Testis (tissue), 3 donors: ENCODE results near the gene RNU6-8. TPM values are rescaled to one million over a fixed set of nuclear protein-coding genes. Genes with fewer than 3 reads are reported as not detected.

Experiments
- DNase-seq: peaks from one replicate; pipeline ENCODE4 v3.0.0-alpha.2; 2019
- H3K27ac ChIP-seq, 2 donors: fragments of 200-600 bp; sonication (generic); one replicate each; pipeline ENCODE4 v1.5.1; 2019
- H3K27me3 ChIP-seq: fragments of 200-600 bp; sonication (generic); one replicate; pipeline ENCODE4 v1.5.1; 2019
- H3K36me3 ChIP-seq: fragments of 200-600 bp; sonication (generic); one replicate; pipeline ENCODE4 v1.5.1; 2017; ENCODE audit warnings: low read depth; ENCODE audit errors: missing control alignments
- H3K4me1 ChIP-seq: fragments of 200-600 bp; sonication (generic); one replicate; pipeline ENCODE4 v1.5.1; 2019
- H3K4me3 ChIP-seq, 2 donors: fragments of 200-600 bp; sonication (generic); one replicate each; pipeline ENCODE4 v1.5.1; 2017 to 2019
- H3K9me3 ChIP-seq: fragments of 200-600 bp; sonication (generic); one replicate; pipeline ENCODE4 v1.5.1; 2017
- CTCF ChIP-seq, 3 experiments: fragments of 450-650 bp in 2 of 3; fragments of 200-600 bp in 1 of 3; sonication (generic) in 1 of 3; IDR thresholded peaks; one replicate each; pipeline ENCODE4 v1.5.1; 2016 to 2019; ENCODE audit warnings: antibody characterized with exemption in 3 of 3, mild to moderate bottlenecking in 2 of 3, moderate library complexity in 1 of 3
- POLR2A ChIP-seq: fragments of 450-650 bp; IDR thresholded peaks from one replicate; pipeline ENCODE4 v1.6.1; 2017; ENCODE audit warnings: antibody characterized with exemption, mild to moderate bottlenecking, moderate library complexity
- WGBS, 2 donors: methylation state at CpG; one replicate each; pipeline ENCODE4 v1.1.5; 2018; 5-methylcytosine and 5-hydroxymethylcytosine counted together
- intact Hi-C: fragments of 100-400 bp; cut with DNase I; formaldehyde crosslinking; loops from one replicate; pipeline ENCODE4 v1.15.1; 2023; ENCODE audit warnings: low total_unique reads
- polyA plus RNA-seq: library from polyadenylated mRNA; stranded (reverse); fragments of 350-450 nt; fragmentation: Illumina TruSeq; extraction: RNeasy Lipid Tissue Mini Kit (QIAGEN cat#74804); gene quantifications from one replicate; pipeline ENCODE4 v1.2.3, GENCODE V29; 2014; ENCODE audit warnings: low read depth, low replicate concordance; ENCODE audit not compliant: insufficient read depth
- total RNA-seq, 2 donors: library from RNA; depleted of rRNA; stranded (reverse); fragments of >200 nt; gene quantifications; one replicate each; pipeline ENCODE4 v1.2.3, GENCODE V29; 2016

Gene RNU6-8
- total and polyA plus RNA-seq, 3 donors from 2014 or later, result not detected

- Histone ChIP-seq H3K27me3 (no peaks in the 10 kb centered on the region), H3K4me1 (no peaks in the 10 kb centered on the region), H3K4me3 (peak overlapping the region; percentile 82 to 96), H3K36me3 (no peaks in the 10 kb centered on the region), H3K27ac (peak overlapping the region; percentile 89 to 97), H3K9me3 (no peaks in the 10 kb centered on the region)
- intact Hi-C loops, result no loop called here
- WGBS, 2 donors, result 5 to 7% methylated on average over 13 to 14 of the region's 14 CpGs
- no peak for DNase-seq
- TF ChIP-seq POLR2A, result no peak
- TF ChIP-seq CTCF (IDR thresholded peaks at IDR 0.05), result no peak
These were observed 2.5 kb downstream of the RNU6-8 start for GRCh38 chr14:32200368-32201192.

- WGBS, 2 donors, result 79 to 80% methylated on average over 1 of the region's 1 CpG
- DNase-seq, result no peak
- Histone ChIP-seq H3K4me1 (no peaks in the 10 kb centered on the region), H3K36me3 (no peaks in the 10 kb centered on the region), H3K27me3 (no peaks in the 10 kb centered on the region), H3K9me3 (no peaks in the 10 kb centered on the region), H3K27ac (no peak overlapping the region), H3K4me3 (no peak overlapping the region)
- TF ChIP-seq POLR2A, result no peak
- no peak for TF ChIP-seq CTCF (IDR thresholded peaks at IDR 0.05)
- intact Hi-C loops, result no loop called here
These were observed 5.2 kb downstream of the RNU6-8 start for GRCh38 chr14:32197919-32198318.

GRCh38 chr14:32195636-32196035 is 7.4 kb downstream of the RNU6-8 start:
- Histone ChIP-seq H3K27ac (no peak overlapping the region), H3K27me3 (no peaks in the 10 kb centered on the region), H3K4me3 (no peak overlapping the region), H3K9me3 (no peaks in the 10 kb centered on the region), H3K36me3 (no peaks in the 10 kb centered on the region), H3K4me1 (no peaks in the 10 kb centered on the region)
- 70% methylated on average over 1 of the region's 1 CpG for WGBS, 2 donors
- TF ChIP-seq POLR2A, result no peak
- TF ChIP-seq CTCF (IDR thresholded peaks at IDR 0.05), result no peak
- no peak for DNase-seq
- intact Hi-C loops, result no loop called here

GRCh38 chr14:32193532-32193931 is 9.5 kb downstream of the RNU6-8 start:
- Histone ChIP-seq H3K4me1 (no peaks in the 10 kb centered on the region), H3K4me3 (no peak overlapping the region), H3K27ac (no peak overlapping the region), H3K27me3 (no peaks in the 10 kb centered on the region), H3K36me3 (no peaks in the 10 kb centered on the region), H3K9me3 (no peaks in the 10 kb centered on the region)
- no peak for DNase-seq
- TF ChIP-seq POLR2A (no peak), CTCF (IDR thresholded peaks at IDR 0.05) (no peak)
- WGBS, 2 donors, result 91 to 95% methylated on average over 2 of the region's 2 CpGs
- intact Hi-C loops, result no loop called here
